ENCODE data around the gene DISC1. TPM values are rescaled to one million over a fixed set of nuclear protein-coding genes. Genes with fewer than 3 reads are reported as not detected.

Gene DISC1
- total and polyA plus RNA-seq, 2 donors (not counting 3 experiments of a cell fraction or from before 2014, with no cell fraction given): 3.3 to 14.7 TPM

- POLR2A ChIA-PET: no interaction called here
- CTCF ChIA-PET: no interaction called here
- dilution Hi-C loops (cut with MboI; ENCODE audit: extremely low pct_ligation_motif_present, low sequenced_read_pairs): no loop called here
These were observed 74.7 kb downstream of the DISC1 start for GRCh38 chr1:231701306-231701705.

GRCh38 chr1:231702331-231702730, 75.7 kb downstream of the DISC1 start:
- no TSS peak for BruUV-seq (replicated peaks)
- dilution Hi-C loops (cut with MboI; ENCODE audit: extremely low pct_ligation_motif_present, low sequenced_read_pairs): no loop called here
- no peaks in the 10 kb centered on the region for H4K20me1 ChIP-seq (replicated peaks; ENCODE audit: control insufficient read depth, extremely low read depth, insufficient read depth, low read length)
- H3K9me3 ChIP-seq (replicated peaks; ENCODE audit: control insufficient read depth, insufficient read depth, low read length): no peaks in the 10 kb centered on the region
- H3K4me2 ChIP-seq (ENCODE audit: insufficient read depth, low read length): no peak overlapping the region
- H3K79me2 ChIP-seq (ENCODE audit: control insufficient read depth, insufficient read depth, low read length): no peaks in the 10 kb centered on the region
- FAIRE-seq: no peak
- POLR2A ChIA-PET: no interaction called here
- no peak overlapping the region for H3K27ac ChIP-seq (ENCODE audit: insufficient read depth, low read depth, low read length)
- no peaks in the 10 kb centered on the region for H3K9me1 ChIP-seq (replicated peaks; ENCODE audit: control insufficient read depth, extremely low read depth, insufficient read depth, low read length)
- no peak for TF ChIP-seq MAX (IDR thresholded peaks at IDR 0.05; ENCODE audit: insufficient read depth, insufficient read length)
- no peak for TF ChIP-seq CTCF (IDR thresholded peaks at IDR 0.05; ENCODE audit: extremely low read depth in 1 of 2, insufficient read depth in 1 of 2, low read depth in 1 of 2, low read length in 2 of 2)
- no peak for TF ChIP-seq JUN (IDR thresholded peaks at IDR 0.05; ENCODE audit: borderline replicate concordance, insufficient read depth, insufficient read length, low read depth)
- TF ChIP-seq FOS (IDR thresholded peaks at IDR 0.05; ENCODE audit: borderline replicate concordance, insufficient read depth, low read length): no peak
- H3K4me3 ChIP-seq (replicated peaks in 1 of 3; ENCODE audit: insufficient read depth in 1 of 3, low read depth in 1 of 3, low read length in 3 of 3): no peak overlapping the region
- H3K36me3 ChIP-seq (ENCODE audit: control insufficient read depth in 2 of 2, extremely low read depth in 1 of 2, insufficient read depth in 2 of 2, low read length in 2 of 2): peaks cover 0 to 2% of the 10 kb centered on the region in 2 experiments
- no peaks in the 10 kb centered on the region for H3K4me1 ChIP-seq (ENCODE audit: control insufficient read depth, extremely low read depth, insufficient read depth, low read length)
- H3K9ac ChIP-seq (replicated peaks; ENCODE audit: extremely low read depth, insufficient read depth, low read length): no peak overlapping the region
- CTCF ChIA-PET: no interaction called here
- no peaks in the 10 kb centered on the region for H3K27me3 ChIP-seq (ENCODE audit: control insufficient read depth in 2 of 2, insufficient read depth in 2 of 2, low read length in 2 of 2)
- DNase-seq (ENCODE audit: low read depth, low spot score): no peak
- intact Hi-C loops (cut with micrococcal nuclease): no loop called here
- no peak overlapping the region for H2AFZ ChIP-seq (ENCODE audit: low read depth, low read length)

More at GRCh38 chr1:231701306-231701705, 74.7 kb downstream of the DISC1 start:
- H4K20me1 ChIP-seq (replicated peaks; ENCODE audit: control insufficient read depth, extremely low read depth, insufficient read depth, low read length): no peaks in the 10 kb centered on the region
- FAIRE-seq: no peak
- no peak overlapping the region for H3K4me2 ChIP-seq (ENCODE audit: insufficient read depth, low read length)
- no peaks in the 10 kb centered on the region for H3K9me3 ChIP-seq (replicated peaks; ENCODE audit: control insufficient read depth, insufficient read depth, low read length)
- H3K4me1 ChIP-seq (ENCODE audit: control insufficient read depth, extremely low read depth, insufficient read depth, low read length): no peaks in the 10 kb centered on the region
- H3K27me3 ChIP-seq (ENCODE audit: control insufficient read depth in 2 of 2, insufficient read depth in 2 of 2, low read length in 2 of 2): no peaks in the 10 kb centered on the region
- no peak overlapping the region for H3K27ac ChIP-seq (ENCODE audit: insufficient read depth, low read depth, low read length)
- H3K36me3 ChIP-seq (ENCODE audit: control insufficient read depth in 2 of 2, extremely low read depth in 1 of 2, insufficient read depth in 2 of 2, low read length in 2 of 2): peaks cover 0 to 2% of the 10 kb centered on the region in 2 experiments
- TF ChIP-seq MAX (IDR thresholded peaks at IDR 0.05; ENCODE audit: insufficient read depth, insufficient read length) (no peak), POLR2A (IDR thresholded peaks at IDR 0.05; ENCODE audit: low read depth, low read length) (no peak), FOS (IDR thresholded peaks at IDR 0.05; ENCODE audit: borderline replicate concordance, insufficient read depth, low read length) (no peak), JUN (IDR thresholded peaks at IDR 0.05; ENCODE audit: borderline replicate concordance, insufficient read depth, insufficient read length, low read depth) (no peak)
- H3K9me1 ChIP-seq (replicated peaks; ENCODE audit: control insufficient read depth, extremely low read depth, insufficient read depth, low read length): no peaks in the 10 kb centered on the region
- no peak for DNase-seq (ENCODE audit: low read depth, low spot score)
- H2AFZ ChIP-seq (ENCODE audit: low read depth, low read length): no peak overlapping the region
- H3K79me2 ChIP-seq (ENCODE audit: control insufficient read depth, insufficient read depth, low read length): no peaks in the 10 kb centered on the region
- H3K4me3 ChIP-seq (replicated peaks in 1 of 3; ENCODE audit: insufficient read depth in 1 of 3, low read depth in 1 of 3, low read length in 3 of 3): no peak overlapping the region
- intact Hi-C loops (cut with micrococcal nuclease): no loop called here
- BruUV-seq (replicated peaks): no TSS peak
- H3K9ac ChIP-seq (replicated peaks; ENCODE audit: extremely low read depth, insufficient read depth, low read length): no peak overlapping the region
